Measurements from ENCODE around the gene AKT3.
"Not testable (repeated sequence)": the region's sequence is repeated elsewhere in the genome, so short reads cannot be mapped to it uniquely, and the experiment has no call there.

Gene AKT3

GRCh38 chr1:243601720-243602119 is 248.3 kb downstream of the AKT3 start:
- H3K4me1 Mint-ChIP-seq, result peaks cover 29% of the 10 kb centered on the region
- peaks cover 13% of the 10 kb centered on the region for H3K9me3 Mint-ChIP-seq
- peak overlapping the region; percentile 23 for H3K27ac Mint-ChIP-seq
- peaks cover 36% of the 10 kb centered on the region for H3K36me3 Mint-ChIP-seq
- no peak overlapping the region for H3K4me3 Mint-ChIP-seq
- H3K27me3 Mint-ChIP-seq, result no peaks in the 10 kb centered on the region

- peaks cover 17% of the 10 kb centered on the region for H3K36me3 Mint-ChIP-seq
- H3K27ac Mint-ChIP-seq, result peak overlapping the region; percentile 31
- H3K4me3 Mint-ChIP-seq, result no peak overlapping the region
- no peaks in the 10 kb centered on the region for H3K27me3 Mint-ChIP-seq
- peaks cover 48% of the 10 kb centered on the region for H3K4me1 Mint-ChIP-seq
- H3K9me3 Mint-ChIP-seq, result no peaks in the 10 kb centered on the region
Observed at GRCh38 chr1:243598433-243598832, 251.6 kb downstream of the AKT3 start.

- H3K27ac Mint-ChIP-seq, result no peak overlapping the region
- no peak overlapping the region for H3K4me3 Mint-ChIP-seq
- no peaks in the 10 kb centered on the region for H3K27me3 Mint-ChIP-seq
- H3K36me3 Mint-ChIP-seq, result peaks cover 16% of the 10 kb centered on the region
- H3K9me3 Mint-ChIP-seq, result no peaks in the 10 kb centered on the region
- H3K4me1 Mint-ChIP-seq, result peaks cover 48% of the 10 kb centered on the region
Observed at GRCh38 chr1:243597383-243597782, 252.7 kb downstream of the AKT3 start.

- peak overlapping the region; percentile 70 for H3K4me3 Mint-ChIP-seq
Observed at GRCh38 chr1:243596431-243597062, 253.5 kb downstream of the AKT3 start.

GRCh38 chr1:243595527-243596210 is 254.4 kb downstream of the AKT3 start:
- peaks cover 48% of the 10 kb centered on the region for H3K4me1 Mint-ChIP-seq
- no peaks in the 10 kb centered on the region for H3K27me3 Mint-ChIP-seq
- peak overlapping the region; percentile 86 for H3K27ac Mint-ChIP-seq
- peaks cover 9% of the 10 kb centered on the region for H3K9me3 Mint-ChIP-seq
- peaks cover 21% of the 10 kb centered on the region for H3K36me3 Mint-ChIP-seq
- peak overlapping the region; percentile 70 for H3K4me3 Mint-ChIP-seq

More at GRCh38 chr1:243596431-243597062, 253.5 kb downstream of the AKT3 start:
- Mint-ChIP-seq H3K27ac (peak overlapping the region; percentile 86), H3K27me3 (no peaks in the 10 kb centered on the region), H3K36me3 (peaks cover 15% of the 10 kb centered on the region), H3K9me3 (peaks cover 3% of the 10 kb centered on the region), H3K4me1 (peaks cover 48% of the 10 kb centered on the region)

- Mint-ChIP-seq H3K27me3 (no peaks in the 10 kb centered on the region), H3K4me1 (peaks cover 38% of the 10 kb centered on the region), H3K27ac (no peak overlapping the region), H3K9me3 (peaks cover 20% of the 10 kb centered on the region), H3K4me3 (no peak overlapping the region), H3K36me3 (peaks cover 32% of the 10 kb centered on the region)
Observed at GRCh38 chr1:243594455-243594854, 255.6 kb downstream of the AKT3 start.

GRCh38 chr1:243589286-243589685 is 260.8 kb downstream of the AKT3 start:
- peaks cover 59% of the 10 kb centered on the region for H3K36me3 Mint-ChIP-seq
- H3K27ac Mint-ChIP-seq, H3K4me3 Mint-ChIP-seq, H3K27me3 Mint-ChIP-seq: not testable (repeated sequence)
- peaks cover 13% of the 10 kb centered on the region for H3K4me1 Mint-ChIP-seq
- peaks cover 28% of the 10 kb centered on the region for H3K9me3 Mint-ChIP-seq

GRCh38 chr1:243587823-243588560 is 262.1 kb downstream of the AKT3 start:
- peaks cover 68% of the 10 kb centered on the region for H3K36me3 Mint-ChIP-seq
- peaks cover 13% of the 10 kb centered on the region for H3K4me1 Mint-ChIP-seq
- H3K4me3 Mint-ChIP-seq, result no peak overlapping the region
- no peak overlapping the region for H3K27ac Mint-ChIP-seq
- H3K9me3 Mint-ChIP-seq, result peaks cover 39% of the 10 kb centered on the region
- no peaks in the 10 kb centered on the region for H3K27me3 Mint-ChIP-seq

- H3K4me1 Mint-ChIP-seq, result peaks cover 13% of the 10 kb centered on the region
- H3K27me3 Mint-ChIP-seq, result no peaks in the 10 kb centered on the region
- peaks cover 46% of the 10 kb centered on the region for H3K9me3 Mint-ChIP-seq
- no peak overlapping the region for H3K4me3 Mint-ChIP-seq
- H3K36me3 Mint-ChIP-seq, result peaks cover 68% of the 10 kb centered on the region
- no peak overlapping the region for H3K27ac Mint-ChIP-seq
Observed at GRCh38 chr1:243587285-243587684, 262.8 kb downstream of the AKT3 start.

GRCh38 chr1:243585982-243586381 is 264.1 kb downstream of the AKT3 start:
- Mint-ChIP-seq H3K27me3 (no peaks in the 10 kb centered on the region), H3K4me3 (no peak overlapping the region), H3K4me1 (peaks cover 13% of the 10 kb centered on the region), H3K27ac (no peak overlapping the region), H3K9me3 (peaks cover 47% of the 10 kb centered on the region), H3K36me3 (peaks cover 70% of the 10 kb centered on the region)

GRCh38 chr1:243582326-243582725 is 267.7 kb downstream of the AKT3 start:
- Mint-ChIP-seq H3K27me3 (no peaks in the 10 kb centered on the region), H3K9me3 (peaks cover 33% of the 10 kb centered on the region), H3K27ac (no peak overlapping the region), H3K4me3 (no peak overlapping the region), H3K4me1 (peaks cover 6% of the 10 kb centered on the region), H3K36me3 (peaks cover 63% of the 10 kb centered on the region)

GRCh38 chr1:243580984-243581383 is 269.1 kb downstream of the AKT3 start:
- peaks cover 11% of the 10 kb centered on the region for H3K4me1 Mint-ChIP-seq
- H3K36me3 Mint-ChIP-seq, result peaks cover 68% of the 10 kb centered on the region
- H3K9me3 Mint-ChIP-seq, result peaks cover 33% of the 10 kb centered on the region
- no peak overlapping the region for H3K27ac Mint-ChIP-seq
- no peak overlapping the region for H3K4me3 Mint-ChIP-seq
- H3K27me3 Mint-ChIP-seq, result no peaks in the 10 kb centered on the region

- peaks cover 29% of the 10 kb centered on the region for H3K9me3 Mint-ChIP-seq
Observed at GRCh38 chr1:243580072-243580471, 270.0 kb downstream of the AKT3 start.

GRCh38 chr1:243575070-243575469 is 275.0 kb downstream of the AKT3 start:
- no peak overlapping the region for H3K27ac Mint-ChIP-seq
- no peaks in the 10 kb centered on the region for H3K27me3 Mint-ChIP-seq

More at GRCh38 chr1:243580072-243580471, 270.0 kb downstream of the AKT3 start:
- H3K36me3 Mint-ChIP-seq, result peaks cover 64% of the 10 kb centered on the region
- H3K27ac Mint-ChIP-seq, result no peak overlapping the region
- H3K27me3 Mint-ChIP-seq, result no peaks in the 10 kb centered on the region
- peaks cover 11% of the 10 kb centered on the region for H3K4me1 Mint-ChIP-seq
- no peak overlapping the region for H3K4me3 Mint-ChIP-seq

GRCh38 chr1:243572940-243573339 is 277.1 kb downstream of the AKT3 start:
- Mint-ChIP-seq H3K36me3 (peaks cover 33% of the 10 kb centered on the region), H3K9me3 (no peaks in the 10 kb centered on the region), H3K4me1 (peaks cover 4% of the 10 kb centered on the region), H3K27me3 (no peaks in the 10 kb centered on the region), H3K27ac (no peak overlapping the region), H3K4me3 (no peak overlapping the region)

More at GRCh38 chr1:243575070-243575469, 275.0 kb downstream of the AKT3 start:
- Mint-ChIP-seq H3K36me3 (peaks cover 40% of the 10 kb centered on the region), H3K4me3 (no peak overlapping the region), H3K4me1 (peaks cover 11% of the 10 kb centered on the region), H3K9me3 (no peaks in the 10 kb centered on the region)

- no peak overlapping the region for H3K27ac Mint-ChIP-seq
- no peaks in the 10 kb centered on the region for H3K27me3 Mint-ChIP-seq
- peaks cover 26% of the 10 kb centered on the region for H3K36me3 Mint-ChIP-seq
- H3K4me1 Mint-ChIP-seq, result no peaks in the 10 kb centered on the region
- no peaks in the 10 kb centered on the region for H3K9me3 Mint-ChIP-seq
- no peak overlapping the region for H3K4me3 Mint-ChIP-seq
Observed at GRCh38 chr1:243568793-243569192, 281.2 kb downstream of the AKT3 start.
